Activated T-cell treated with anti-CD3 and anti-CD28 coated beads for 1 hour (primary cell): Measurements from ENCODE around the gene PKD1.

Source experiments
- DNase-seq: peaks from one replicate; pipeline ENCODE4 v3.0.0-alpha.2; 2020; ENCODE audit warnings: low read depth

The PKD1 gene

DNA sequence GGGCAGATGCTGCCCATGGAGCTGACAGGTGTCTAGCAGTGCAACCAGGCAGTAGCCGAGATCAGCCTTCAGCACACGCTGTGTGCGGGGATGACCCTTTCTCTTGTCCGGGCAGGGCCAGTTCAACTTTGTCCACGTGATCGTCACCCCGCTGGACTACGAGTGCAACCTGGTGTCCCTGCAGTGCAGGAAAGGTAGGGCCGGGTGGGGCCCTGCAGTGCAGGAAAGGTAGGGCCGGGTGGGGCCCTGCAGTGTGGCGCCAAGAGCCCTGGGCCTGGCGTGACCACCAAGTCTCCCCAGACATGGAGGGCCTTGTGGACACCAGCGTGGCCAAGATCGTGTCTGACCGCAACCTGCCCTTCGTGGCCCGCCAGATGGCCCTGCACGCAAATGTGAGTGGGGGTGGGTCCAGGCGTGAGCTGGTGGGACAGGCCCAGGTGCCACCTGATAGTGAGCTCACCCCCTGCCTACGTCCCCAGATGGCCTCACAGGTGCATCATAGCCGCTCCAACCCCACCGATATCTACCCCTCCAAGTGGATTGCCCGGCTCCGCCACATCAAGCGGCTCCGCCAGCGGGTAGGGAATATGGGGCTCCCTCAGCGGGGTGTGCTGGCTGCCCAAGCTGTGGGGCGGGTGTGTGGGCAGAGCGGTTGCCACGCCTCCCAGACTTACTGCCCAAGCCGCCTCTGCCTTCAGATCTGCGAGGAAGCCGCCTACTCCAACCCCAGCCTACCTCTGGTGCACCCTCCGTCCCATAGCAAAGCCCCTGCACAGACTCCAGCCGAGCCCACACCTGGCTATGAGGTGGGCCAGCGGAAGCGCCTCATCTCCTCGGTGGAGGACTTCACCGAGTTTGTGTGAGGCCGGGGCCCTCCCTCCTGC lies 47.7 kb downstream of the PKD1 start:
- DNase-seq = no peak

DNA sequence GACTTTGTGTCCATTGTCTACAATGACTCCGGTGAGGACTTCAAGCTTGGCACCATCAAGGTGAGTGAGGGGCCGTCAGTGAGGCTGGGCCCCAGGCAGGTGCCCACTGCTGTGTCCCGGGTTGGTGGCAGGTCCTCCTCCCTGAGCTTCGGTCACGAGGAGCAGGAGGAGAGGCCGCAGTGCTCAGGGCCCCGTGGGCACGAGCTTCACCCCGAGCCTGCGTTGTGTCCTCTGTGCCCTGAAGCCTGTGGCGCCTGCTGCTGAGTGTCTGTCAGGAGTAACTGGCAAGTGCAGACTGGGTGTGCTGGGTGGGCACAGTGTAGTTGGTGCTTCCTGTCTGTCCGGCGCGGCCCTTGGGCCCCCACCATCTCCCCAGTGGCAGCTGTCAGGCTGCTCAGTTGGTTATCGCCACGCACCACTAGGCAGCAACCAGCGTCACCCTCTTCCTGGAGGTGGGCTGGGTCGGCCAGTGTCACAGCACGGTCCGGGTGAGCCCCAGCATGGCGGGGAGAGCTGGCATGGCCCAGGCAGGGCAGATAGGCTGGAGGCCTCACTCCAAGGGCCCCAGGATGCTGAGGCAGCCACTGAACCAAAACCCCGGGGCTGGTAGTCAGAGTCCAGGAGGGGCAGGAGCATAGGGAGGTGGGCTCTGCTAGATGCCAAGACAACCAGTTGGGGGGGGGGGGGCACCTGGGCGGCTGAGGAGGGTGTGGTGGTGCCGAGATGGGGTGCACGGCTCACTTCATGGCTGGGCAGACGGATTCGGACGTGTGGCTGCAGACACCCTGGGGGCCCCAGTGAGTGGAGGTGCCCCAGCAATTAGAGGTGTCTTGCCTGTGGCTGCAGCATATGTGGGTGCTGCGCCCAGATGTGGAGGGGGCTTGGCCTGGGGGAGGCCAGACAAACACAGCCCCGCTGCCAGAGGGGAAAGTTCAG lies 48.6 kb downstream of the PKD1 start:
- DNase-seq = no peak

DNA sequence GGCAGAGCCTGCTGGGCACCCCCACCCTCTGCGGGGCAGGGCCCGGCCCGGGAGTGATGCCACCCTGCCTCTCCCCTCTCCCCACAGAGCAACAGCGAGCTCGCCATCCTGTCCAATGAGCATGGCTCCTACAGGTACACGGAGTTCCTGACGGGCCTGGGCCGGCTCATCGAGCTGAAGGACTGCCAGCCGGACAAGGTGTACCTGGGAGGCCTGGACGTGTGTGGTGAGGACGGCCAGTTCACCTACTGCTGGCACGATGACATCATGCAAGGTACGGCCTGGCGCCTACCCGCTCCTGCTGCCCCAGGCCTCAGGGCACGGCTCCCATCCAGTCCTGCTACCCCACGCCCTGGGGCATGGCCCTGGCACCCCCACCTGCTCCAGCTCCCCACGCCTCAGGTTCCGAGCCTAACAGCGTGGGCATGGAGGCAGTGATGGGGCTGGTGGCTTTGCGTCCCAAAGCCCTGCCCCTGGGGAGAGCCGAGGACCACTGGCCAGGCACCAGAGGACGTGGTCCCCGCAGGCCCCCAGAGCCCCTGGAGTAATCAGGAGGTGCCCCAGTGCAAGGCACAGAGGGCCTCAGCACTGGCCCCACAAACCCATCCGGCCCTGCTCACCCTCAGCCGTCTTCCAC lies 49.5 kb downstream of the PKD1 start:
- DNase-seq = no peak

DNA sequence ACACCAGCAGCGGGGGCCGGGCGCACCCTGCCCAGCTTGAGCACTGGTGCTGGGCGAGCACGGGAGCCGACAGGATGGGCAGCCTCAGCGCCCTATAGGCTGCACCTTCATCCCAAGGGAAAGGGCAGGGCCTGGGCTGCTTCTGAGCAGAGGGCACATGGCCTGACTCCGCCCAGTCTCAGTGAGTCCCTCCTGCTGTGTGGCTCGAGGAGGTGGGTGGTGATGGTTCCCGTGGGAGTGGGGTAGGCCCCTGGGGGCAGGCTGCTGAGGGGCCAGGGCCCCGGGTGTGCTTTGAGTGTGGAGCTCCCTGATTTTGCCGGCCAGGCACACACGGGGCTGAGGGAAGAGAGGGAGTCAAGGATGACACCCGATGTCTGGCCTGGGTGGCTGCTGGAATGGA lies 50.0 kb downstream of the PKD1 start:
- DNase-seq = no peak

DNA sequence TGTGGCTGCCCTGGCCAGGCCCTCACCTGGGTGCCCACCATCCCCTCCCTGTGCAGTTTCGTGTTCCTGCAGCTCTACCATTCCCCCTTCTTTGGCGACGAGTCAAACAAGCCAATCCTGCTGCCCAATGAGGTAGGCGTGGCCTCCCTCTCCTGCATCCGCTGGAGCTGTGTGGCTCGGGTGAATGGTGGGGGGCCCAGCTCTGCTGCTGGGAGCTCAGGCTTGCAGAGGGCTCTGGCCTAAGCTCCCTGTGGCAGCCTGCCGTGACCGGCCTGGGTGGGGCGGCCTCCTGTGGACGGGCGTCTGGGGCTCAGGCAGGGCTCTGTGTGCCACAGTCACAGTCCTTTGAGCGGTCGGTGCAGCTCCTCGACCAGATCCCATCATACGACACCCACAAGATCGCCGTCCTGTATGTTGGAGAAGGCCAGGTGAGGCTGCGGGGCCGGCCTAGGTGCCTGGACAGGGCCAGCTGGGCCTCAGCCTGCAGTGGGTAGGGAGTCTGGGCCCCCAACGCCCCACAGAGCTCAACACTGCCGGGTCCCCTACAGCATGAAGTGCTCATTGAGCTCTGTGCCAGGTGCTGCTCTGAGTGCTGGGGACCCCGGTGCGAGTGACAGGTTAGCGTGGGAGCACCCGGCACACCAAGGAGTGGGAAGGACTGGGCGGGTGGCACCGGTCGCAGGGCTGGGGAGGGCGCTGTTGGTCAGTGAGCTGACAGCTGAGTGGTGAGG lies 50.6 kb downstream of the PKD1 start:
- no peak for DNase-seq

DNA sequence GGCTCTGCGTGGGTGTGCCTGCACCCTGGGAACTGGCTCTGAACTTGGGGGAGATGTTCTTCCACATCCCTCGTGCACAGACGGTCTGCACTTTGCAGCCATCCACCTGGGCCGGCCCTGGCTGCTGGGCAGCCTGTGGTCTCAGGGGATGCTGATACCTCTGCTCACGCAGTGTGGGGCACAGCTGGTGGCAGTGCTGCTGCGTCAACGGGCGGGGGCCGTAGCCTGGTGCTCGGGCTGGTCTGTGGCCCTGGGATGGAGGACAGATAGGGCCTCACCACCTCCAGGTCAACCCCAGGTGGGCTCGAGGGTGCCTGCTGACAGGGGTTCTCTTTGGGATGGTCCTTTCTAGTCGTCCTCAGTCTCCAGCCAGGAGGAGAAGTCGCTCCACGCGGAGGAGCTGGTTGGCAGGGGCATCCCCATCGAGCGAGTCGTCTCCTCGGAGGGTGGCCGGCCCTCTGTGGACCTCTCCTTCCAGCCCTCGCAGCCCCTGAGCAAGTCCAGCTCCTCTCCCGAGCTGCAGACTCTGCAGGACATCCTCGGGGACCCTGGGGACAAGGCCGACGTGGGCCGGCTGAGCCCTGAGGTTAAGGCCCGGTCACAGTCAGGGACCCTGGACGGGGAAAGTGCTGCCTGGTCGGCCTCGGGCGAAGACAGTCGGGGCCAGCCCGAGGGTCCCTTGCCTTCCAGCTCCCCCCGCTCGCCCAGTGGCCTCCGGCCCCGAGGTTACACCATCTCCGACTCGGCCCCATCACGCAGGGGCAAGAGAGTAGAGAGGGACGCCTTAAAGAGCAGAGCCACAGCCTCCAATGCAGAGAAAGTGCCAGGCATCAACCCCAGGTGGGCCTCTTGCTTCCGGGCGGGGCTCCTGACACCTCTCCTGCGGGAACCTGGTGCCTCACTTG lies 51.6 kb downstream of the PKD1 start:
- DNase-seq = no peak

DNA sequence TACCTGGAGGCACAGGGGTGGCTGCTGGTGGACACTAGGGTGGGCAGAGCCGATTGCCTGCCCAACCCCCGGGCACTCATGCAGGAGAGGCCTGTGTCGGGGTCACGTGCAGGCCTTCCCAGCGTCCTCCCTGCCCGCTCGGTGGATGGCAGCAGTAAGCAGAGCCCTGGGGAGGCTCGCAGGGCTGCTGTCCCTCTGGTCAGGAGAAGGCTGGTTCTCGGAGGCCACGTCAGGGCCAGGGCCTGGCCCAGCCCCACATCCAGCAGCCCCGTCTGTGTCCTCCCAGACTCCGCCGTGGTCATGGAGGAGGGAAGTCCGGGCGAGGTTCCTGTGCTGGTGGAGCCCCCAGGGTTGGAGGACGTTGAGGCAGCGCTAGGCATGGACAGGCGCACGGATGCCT lies 52.3 kb downstream of the PKD1 start:
- DNase-seq = no peak

DNA sequence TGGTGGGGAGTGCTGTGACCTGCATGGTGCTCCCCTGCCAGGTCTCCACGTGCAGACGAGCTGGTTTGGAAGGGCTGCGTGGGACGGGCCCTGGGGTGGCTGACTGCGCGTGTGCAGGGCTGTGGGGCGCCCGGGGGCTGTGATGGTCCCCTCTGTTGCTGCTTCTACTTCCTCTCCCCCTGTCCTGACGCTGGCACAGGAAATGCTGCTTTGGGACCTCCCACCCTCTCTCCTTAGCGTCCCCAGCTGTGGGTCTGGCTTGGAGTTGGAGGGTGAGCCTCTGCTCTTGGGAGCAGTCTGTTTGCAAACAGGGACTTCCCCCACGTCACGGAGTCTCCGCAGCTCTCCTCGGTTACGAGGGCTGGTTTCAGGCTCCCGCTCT lies 52.7 kb downstream of the PKD1 start:
- DNase-seq = no peak

DNA sequence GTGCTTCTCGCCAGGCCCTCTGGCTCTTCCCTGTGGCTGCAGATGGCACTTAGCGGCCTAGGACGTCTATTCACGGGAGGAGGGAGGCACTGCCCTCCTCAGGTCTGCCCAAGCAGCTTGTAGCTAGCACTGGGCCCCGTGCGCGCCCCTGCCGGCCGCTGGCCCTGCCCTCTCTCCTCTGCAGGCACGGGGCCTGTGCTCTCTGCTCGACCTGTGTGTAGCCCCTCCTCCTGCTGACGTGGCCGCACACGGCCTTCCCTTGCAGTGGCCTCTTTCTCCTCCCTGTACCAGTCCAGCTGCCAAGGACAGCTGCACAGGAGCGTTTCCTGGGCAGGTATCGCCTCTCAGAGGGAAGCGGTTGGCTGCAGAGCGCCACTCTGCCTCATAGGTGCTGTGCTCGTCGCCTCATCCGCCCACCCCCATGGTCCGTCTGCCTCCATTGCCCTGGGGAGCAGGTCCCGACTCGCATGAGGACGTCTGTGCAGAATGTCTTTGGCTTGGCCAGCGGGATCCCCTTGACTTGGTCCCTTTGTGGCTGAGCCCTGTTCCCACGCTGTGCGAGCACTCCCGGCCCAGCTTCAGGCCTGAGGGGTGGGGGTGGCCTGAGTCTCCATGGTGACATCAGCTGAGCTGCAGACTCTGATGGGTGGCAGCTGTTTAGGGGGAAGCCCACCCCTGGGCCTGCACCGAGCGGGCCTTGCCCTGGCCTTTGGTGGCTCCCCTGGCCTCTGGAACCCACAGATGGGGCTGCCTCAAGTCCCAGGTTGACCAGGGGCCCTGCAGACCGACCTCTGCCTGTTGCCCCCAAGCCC lies 53.3 kb downstream of the PKD1 start:
- no peak for DNase-seq

DNA sequence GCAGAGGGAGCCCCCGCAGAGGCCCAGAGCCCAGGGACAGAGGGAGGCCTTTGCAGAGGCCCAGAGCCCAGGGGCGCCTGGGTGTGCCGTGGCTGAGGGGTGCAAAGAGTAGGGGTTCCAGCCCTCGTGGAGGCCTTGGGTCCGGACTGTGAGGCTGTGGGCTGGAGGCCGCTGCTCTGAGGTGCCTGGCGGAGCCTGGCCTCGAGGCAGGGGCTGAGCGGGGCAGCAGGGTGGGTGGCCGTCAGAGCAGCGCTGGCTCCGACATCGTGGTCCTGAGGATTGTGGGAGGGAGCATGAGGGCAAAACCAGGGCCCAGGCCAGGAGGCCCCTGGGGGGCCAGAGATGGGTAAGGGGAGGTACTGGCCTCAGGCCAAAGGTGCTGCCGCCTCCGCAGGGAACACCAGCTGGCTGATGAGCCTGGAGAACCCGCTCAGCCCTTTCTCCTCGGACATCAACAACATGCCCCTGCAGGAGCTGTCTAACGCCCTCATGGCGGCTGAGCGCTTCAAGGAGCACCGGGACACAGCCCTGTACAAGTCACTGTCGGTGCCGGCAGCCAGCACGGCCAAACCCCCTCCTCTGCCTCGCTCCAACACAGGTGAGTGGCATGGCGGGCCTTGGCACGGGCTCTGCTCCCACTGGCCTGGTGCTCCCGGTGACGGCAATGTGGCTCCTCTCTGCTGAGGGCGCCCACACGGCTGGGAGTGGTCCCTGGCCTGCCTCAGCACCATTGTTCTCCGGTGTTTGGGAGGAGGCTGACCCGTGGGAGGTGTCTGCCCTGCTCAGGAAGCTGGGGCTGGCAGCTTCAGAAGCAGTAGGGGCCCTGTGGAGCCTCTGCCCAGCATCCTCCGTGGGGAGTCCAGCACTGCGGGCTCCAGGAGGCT lies 54.3 kb downstream of the PKD1 start:
- no peak for DNase-seq

DNA sequence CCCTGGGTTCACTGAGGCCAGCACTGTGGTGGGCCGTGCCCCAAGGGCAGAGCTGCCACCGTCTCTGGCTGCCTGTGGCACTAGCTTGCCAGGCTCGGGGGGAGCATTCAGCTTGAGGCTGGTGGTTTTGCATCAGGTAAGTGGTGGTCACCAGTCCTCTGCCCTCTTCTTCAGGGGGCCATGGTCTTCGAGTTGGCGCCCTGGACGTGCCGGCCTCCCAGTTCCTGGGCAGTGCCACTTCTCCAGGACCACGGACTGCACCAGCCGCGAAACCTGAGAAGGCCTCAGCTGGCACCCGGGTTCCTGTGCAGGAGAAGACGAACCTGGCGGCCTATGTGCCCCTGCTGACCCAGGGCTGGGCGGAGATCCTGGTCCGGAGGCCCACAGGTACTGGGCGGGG lies 55.7 kb downstream of the PKD1 start:
- no peak for DNase-seq

DNA sequence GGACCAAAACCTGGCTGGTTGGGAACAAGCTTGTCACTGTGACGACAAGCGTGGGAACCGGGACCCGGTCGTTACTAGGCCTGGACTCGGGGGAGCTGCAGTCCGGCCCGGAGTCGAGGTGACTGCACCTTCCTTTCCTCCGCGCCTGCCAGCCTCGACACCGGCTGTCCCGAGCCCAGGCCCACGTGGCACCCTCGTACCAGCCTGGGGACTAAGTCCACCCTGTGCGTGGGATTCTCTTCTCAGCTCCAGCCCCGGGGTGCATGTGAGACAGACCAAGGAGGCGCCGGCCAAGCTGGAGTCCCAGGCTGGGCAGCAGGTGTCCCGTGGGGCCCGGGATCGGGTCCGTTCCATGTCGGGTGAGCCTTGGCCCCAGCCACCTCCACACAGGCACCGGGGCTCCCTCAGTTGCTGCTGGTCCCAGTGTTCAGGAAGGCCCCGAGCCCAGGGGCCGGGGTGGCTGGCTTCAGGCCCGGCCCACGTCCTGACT lies 56.3 kb downstream of the PKD1 start:
- DNase-seq = no peak

DNA sequence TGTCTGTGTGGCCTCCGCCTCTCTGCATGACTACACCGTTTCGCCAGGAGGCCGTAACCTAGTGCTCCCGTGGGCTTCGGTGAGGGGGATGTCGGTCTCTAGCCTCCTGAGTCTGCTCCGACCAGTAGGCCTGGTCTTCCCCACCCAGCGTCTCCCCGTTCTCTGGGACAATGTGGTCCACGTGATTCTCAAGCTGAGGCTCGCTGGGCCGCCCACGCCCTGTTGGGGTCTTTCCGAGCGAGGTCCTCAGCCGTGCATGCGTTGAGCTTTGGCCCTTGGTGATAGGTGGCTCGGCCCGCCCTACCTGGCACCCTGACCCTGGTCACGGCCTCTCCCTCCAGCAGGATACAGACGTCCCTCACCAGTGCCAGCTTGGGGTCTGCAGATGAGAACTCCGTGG lies 57.0 kb downstream of the PKD1 start:
- DNase-seq = no peak

DNA sequence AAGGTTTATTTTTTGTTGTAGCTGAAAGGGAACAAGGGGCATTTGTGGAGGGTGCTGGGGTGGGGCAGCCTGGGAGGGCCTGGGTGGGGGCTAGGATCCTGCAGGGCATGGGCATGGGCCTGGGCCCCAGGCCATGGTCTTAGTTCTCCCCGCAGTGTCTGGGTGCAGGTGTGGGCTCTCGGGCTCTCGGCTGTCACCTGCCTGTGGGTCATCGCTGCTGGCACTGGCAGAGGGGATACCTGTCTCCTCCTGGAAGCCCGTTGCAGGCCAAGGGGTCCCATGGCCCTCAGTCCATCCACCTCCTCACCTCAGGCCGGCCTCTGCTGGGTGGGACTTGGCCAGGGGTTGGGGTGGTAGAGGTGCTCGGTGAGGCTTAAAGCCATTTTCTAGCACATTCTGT lies 57.6 kb downstream of the PKD1 start:
- no peak for DNase-seq

DNA sequence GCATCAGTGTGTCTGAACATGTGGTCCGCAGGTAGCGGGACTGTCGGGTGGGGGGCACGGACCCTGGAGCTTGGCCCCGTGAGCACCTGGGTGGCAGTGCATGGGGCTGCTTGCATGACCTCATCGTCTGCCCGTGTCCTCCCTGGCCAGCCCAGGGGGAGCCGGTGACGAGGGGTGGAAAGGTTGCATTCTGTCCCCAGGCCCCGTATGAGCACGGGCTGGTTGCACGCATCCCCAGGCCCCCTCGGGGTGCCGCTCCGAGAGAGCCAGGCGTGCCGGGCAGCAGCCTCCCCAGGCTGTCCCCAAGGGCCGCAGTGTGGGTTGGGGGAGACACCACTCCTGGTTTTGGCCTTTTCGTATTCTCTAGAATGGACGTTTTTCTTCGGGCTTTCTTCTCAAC lies 58.0 kb downstream of the PKD1 start:
- no peak for DNase-seq

DNA sequence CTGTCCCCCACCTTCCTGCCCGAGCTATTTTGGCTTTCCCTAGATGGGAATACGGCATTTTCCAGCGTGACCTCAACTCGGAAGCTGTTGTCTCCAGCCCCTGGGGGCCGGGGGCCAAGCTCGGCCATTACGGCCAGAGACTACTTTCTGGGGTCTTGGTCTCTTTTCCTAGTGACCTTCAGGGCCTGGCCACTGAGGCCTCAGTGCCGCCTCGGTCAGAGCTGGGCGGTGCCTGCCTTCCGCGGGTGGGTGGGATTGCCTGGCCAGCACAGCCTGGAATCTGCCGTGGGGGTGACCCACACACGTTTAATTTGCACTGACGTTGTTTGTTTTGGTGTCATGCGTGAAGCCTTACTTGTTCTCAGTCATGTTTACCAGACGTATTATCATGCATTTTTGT lies 58.7 kb downstream of the PKD1 start:
- DNase-seq = no peak

DNA sequence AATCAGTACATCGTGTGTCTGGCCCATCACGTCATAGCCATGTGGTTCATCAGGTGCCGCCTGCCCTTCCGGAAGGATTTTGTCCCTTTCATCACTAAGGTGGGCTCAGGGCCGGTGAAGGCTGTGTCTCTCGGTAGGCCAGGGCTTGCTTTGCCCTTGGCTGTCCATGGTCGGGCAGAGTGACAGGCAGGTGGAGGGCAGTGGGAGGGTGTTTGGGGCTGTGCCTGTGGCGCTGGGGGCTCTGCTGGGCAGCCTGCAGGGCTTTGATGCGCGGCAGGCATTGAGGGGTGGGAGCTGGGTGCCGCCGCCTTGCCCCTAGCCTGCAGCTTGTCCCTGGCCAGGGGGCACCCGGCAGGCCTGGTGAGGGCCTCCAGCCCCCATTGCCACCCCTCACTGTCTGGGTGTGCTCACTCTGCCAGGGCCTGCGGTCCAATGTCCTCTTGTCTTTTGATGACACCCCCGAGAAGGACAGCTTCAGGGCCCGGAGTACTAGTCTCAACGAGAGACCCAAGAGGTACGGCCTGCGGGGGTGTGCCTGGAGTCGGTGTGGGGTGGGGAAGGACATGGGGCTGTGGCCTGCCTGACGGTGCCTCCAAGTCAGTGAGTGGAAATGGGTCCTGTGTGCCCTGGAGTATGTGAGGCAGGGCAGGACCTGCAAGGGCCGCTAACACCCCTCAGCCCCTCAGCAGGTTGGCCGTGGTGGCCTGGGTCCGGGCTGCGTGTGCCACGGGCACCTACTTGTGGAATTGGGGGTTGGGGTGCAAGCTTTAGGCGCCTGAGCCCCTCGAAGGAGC lies 59.4 kb downstream of the PKD1 start:
- no peak for DNase-seq

DNA sequence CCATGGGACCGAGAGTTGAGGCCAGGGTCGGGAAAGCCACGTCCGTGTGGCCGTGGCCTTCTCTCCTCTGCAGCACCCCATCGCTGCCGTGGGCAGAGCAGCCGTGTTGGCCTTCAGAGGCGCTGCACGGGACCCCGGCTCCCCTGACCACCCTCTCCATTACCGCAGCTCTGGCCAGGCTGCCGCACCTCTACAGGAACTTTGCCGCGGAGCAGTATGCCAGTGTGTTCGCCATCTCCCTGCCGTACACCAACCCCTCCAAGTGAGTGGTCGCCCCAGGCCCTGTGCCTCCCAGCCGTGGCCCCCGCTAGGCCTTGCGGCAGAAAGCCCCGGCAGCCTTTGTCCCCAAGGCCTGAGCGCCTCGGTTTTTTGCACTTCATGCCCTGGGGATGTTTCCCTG lies 60.1 kb downstream of the PKD1 start:
- DNase-seq = no peak
